AG04449 (cell line): Measurements from ENCODE around the gene PTPRC.

Experiments used
- CTCF ChIA-PET: fragments of 350-600 bp; formaldehyde crosslinking; extraction: SDS; loops from one replicate; lab custom pipeline; 2021; ENCODE audit warnings: antibody characterized with exemption; lab: Yijun Ruan, JAX
- POLR2A ChIA-PET: fragments of 400-600, 350-600 bp; formaldehyde crosslinking; extraction: SDS; loops from one replicate; lab custom pipeline; 2020; ENCODE audit warnings: antibody characterized with exemption, inconsistent platforms; lab: Yijun Ruan, JAX
- DNase-seq: peaks from one replicate; pipeline ENCODE4 v3.0.0-alpha.2; 2010; ENCODE audit warnings: low read depth, low spot score
- H3K4me3 ChIP-seq: 2 replicates; pipeline ENCODE4 v1.5.1; 2011; ENCODE audit warnings: low read depth, mild to moderate bottlenecking, control low read depth, low read length
- CTCF ChIP-seq: IDR thresholded peaks from one replicate; pipeline ENCODE4 v1.5.1; 2011; ENCODE audit warnings: mild to moderate bottlenecking, moderate library complexity, low read length, control low read depth, inconsistent platforms; ENCODE audit not compliant: insufficient read depth; ENCODE audit errors: missing control alignments

Gene PTPRC

GRCh38 chr1:198797656-198798055 is 158.8 kb downstream of the PTPRC start:
- no peak for DNase-seq
- H3K4me3 ChIP-seq, result no peak overlapping the region
- POLR2A ChIA-PET, result no interaction called here
- no peak for TF ChIP-seq CTCF
- CTCF ChIA-PET, result no interaction called here

- no peak for DNase-seq
- ChIA-PET POLR2A (no interaction called here), CTCF (interaction anchor here (0.8 kb wide), 1 partner anchor 445 kb away, joined by 5 read pairs; no protein-coding TSS in a partner anchor)
Measured at GRCh38 chr1:198798923-198799386, 160.1 kb downstream of the PTPRC start.

GRCh38 chr1:198805498-198806151 is 166.8 kb downstream of the PTPRC start:
- CTCF ChIA-PET, result no interaction called here
- H3K4me3 ChIP-seq, result no peak overlapping the region
- DNase-seq, result no peak
- POLR2A ChIA-PET, result no interaction called here
- TF ChIP-seq CTCF, result no peak

More at GRCh38 chr1:198798923-198799386, 160.1 kb downstream of the PTPRC start:
- no peak overlapping the region for H3K4me3 ChIP-seq
- no peak for TF ChIP-seq CTCF

- no peak for DNase-seq
- no peak overlapping the region for H3K4me3 ChIP-seq
- POLR2A ChIA-PET, result no interaction called here
- no peak for TF ChIP-seq CTCF
- CTCF ChIA-PET, result no interaction called here
Measured at GRCh38 chr1:198806861-198807260, 168.0 kb downstream of the PTPRC start.
